ENCODE data around the gene PLEKHG4B.

- TF ChIP-seq FOXJ3 (CRISPR knock-in tag; IDR thresholded peaks at IDR 0.05) (no peak), EP300 (IDR thresholded peaks at IDR 0.05; ENCODE audit: borderline replicate concordance in 1 of 2, low read depth in 1 of 2, low read length in 1 of 2) (no peak), CTCF (IDR thresholded peaks at IDR 0.05) (no peak), RCOR1 (IDR thresholded peaks at IDR 0.05; ENCODE audit: low read length) (no peak)
These were observed 17.4 kb upstream of the PLEKHG4B start for GRCh38 chr5:74503-75109.

Data from SK-N-SH (cell line).